ENCODE measurements around the gene LY6G6C. TPM values are rescaled to one million over a fixed set of nuclear protein-coding genes. Genes with fewer than 3 reads are reported as not detected.
A peak's percentile ranks its signal among the peaks of the same experiment; 100 is the strongest.

The LY6G6C gene
- total and polyA plus RNA-seq, 2 of the 4 experiments (the other 2 are of a cell fraction), result not detected

DNA sequence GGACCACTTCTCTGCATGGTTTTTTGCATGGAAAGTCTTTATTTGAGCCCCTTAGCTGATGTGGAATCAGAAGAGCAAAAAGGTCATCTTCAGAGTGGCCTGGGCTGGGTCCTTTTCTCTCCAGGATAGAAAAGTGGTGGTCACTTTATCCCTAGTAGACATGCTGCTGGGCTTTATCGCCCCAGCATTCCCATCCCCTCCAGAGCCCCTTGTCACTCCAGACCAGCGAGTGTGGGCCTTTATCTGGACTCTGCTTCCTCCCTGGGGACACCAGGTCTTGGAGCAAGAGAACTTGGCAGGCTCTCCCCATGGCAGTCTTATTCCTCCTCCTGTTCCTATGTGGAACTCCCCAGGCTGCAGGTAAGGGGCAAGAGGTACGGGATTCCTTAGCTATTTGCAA, 14.9 kb downstream of the LY6G6C start, which contains the start of gene LY6G6F:
Gene LY6G6F (plus strand): TSS at position 268 of the 400 bp plus-strand sequence. CDS start 41 bp downstream, at position 309.
- Histone ChIP-seq H4K20me1 (ENCODE audit: insufficient read depth, low read length) (0 out of 2 replicates have a peak, but pooled peaks cover 6% of the 10 kb centered on the region), H3K4ac (ENCODE audit: low read depth, low read length) (no peak within 1 kb of the TSS), H3K14ac (replicated peaks; ENCODE audit: low read depth, low read length) (no peak within 1 kb of the TSS), H3K4me3 (ENCODE audit: insufficient read depth, low read depth, low read length) (no peak within 1 kb of the TSS), H3K56ac (ENCODE audit: extremely low read depth, insufficient read depth, low read length) (no peak within 1 kb of the TSS), H2BK5ac (ENCODE audit: low read depth, low read length, poor library complexity, severe bottlenecking) (no peak within 1 kb of the TSS), H3K27ac (ENCODE audit: insufficient read depth, low read length) (no peak within 1 kb of the TSS), H2AFZ (replicated peaks; ENCODE audit: low read length, poor library complexity) (peak within 1 kb of the TSS; percentile 61), H3K9me3 (ENCODE audit: control insufficient read depth, insufficient read depth, low read length) (no peaks in the 10 kb centered on the region), H3K4me1 (ENCODE audit: control insufficient read depth, insufficient read depth, low read length) (peaks cover 5% of the 10 kb centered on the region), H4K5ac (ENCODE audit: low read depth, low read length) (no peak within 1 kb of the TSS), H2AK5ac (ENCODE audit: low read depth, low read length) (no peak within 1 kb of the TSS), H3K36me3 (ENCODE audit: control insufficient read depth, insufficient read depth, low read length) (no peaks in the 10 kb centered on the region), H2BK120ac (ENCODE audit: low read depth, low read length) (no peak within 1 kb of the TSS), H2AK9ac (replicated peaks; ENCODE audit: low read depth, low read length, poor library complexity) (no peak within 1 kb of the TSS), H4K91ac (ENCODE audit: insufficient read depth, low read depth, low read length) (no peak within 1 kb of the TSS), H3K9ac (ENCODE audit: low read depth, low read length) (no peak within 1 kb of the TSS), H3K9me1 (ENCODE audit: insufficient read depth, low read length) (peaks cover 3% of the 10 kb centered on the region; the same call in 1 of the 2 replicates), H4K8ac (ENCODE audit: low read depth in 2 of 2, low read length in 2 of 2) (no peak within 1 kb of the TSS), H3K18ac (ENCODE audit: low read depth, low read length) (no peak within 1 kb of the TSS), H3K4me2 (ENCODE audit: low read depth, low read length) (no peak within 1 kb of the TSS), H3K79me1 (ENCODE audit: low read depth in 1 of 2, low read length in 2 of 2) (peaks cover 7 to 13% of the 10 kb centered on the region in 2 experiments), H2BK20ac (ENCODE audit: low read depth, low read length) (no peak within 1 kb of the TSS), H3K27me3 (ENCODE audit: control insufficient read depth, insufficient read depth, low read length) (peaks cover 12% of the 10 kb centered on the region; the same call in 1 of the 2 replicates), H3K23ac (ENCODE audit: low read depth, low read length) (no peak within 1 kb of the TSS), H2BK15ac (ENCODE audit: low read depth, low read length) (no peak within 1 kb of the TSS)
- CTCF ChIA-PET, result no interaction called here
- TF ChIP-seq MAFK (IDR thresholded peaks at IDR 0.05; ENCODE audit: low read depth, low read length) (no peak), SMC3 (IDR thresholded peaks at IDR 0.05; ENCODE audit: low read depth, low read length) (no peak), MXI1 (IDR thresholded peaks at IDR 0.05; ENCODE audit: borderline replicate concordance, low read depth, low read length) (no peak), CEBPB (IDR thresholded peaks at IDR 0.05; ENCODE audit: low read depth, low read length) (no peak), FOS (IDR thresholded peaks at IDR 0.05; ENCODE audit: low read depth, low read length) (no peak), NFE2L2 (IDR thresholded peaks at IDR 0.05; ENCODE audit: low read depth, low read length) (no peak)
- TF ChIP-seq, protein P1, sequence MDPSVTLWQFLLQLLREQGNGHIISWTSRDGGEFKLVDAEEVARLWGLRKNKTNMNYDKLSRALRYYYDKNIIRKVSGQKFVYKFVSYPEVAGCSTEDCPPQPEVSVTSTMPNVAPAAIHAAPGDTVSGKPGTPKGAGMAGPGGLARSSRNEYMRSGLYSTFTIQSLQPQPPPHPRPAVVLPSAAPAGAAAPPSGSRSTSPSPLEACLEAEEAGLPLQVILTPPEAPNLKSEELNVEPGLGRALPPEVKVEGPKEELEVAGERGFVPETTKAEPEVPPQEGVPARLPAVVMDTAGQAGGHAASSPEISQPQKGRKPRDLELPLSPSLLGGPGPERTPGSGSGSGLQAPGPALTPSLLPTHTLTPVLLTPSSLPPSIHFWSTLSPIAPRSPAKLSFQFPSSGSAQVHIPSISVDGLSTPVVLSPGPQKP (IDR thresholded peaks at IDR 0.05; ENCODE audit: borderline replicate concordance, low read depth, low read length), result no peak
- TF ChIP-seq, protein P2, sequence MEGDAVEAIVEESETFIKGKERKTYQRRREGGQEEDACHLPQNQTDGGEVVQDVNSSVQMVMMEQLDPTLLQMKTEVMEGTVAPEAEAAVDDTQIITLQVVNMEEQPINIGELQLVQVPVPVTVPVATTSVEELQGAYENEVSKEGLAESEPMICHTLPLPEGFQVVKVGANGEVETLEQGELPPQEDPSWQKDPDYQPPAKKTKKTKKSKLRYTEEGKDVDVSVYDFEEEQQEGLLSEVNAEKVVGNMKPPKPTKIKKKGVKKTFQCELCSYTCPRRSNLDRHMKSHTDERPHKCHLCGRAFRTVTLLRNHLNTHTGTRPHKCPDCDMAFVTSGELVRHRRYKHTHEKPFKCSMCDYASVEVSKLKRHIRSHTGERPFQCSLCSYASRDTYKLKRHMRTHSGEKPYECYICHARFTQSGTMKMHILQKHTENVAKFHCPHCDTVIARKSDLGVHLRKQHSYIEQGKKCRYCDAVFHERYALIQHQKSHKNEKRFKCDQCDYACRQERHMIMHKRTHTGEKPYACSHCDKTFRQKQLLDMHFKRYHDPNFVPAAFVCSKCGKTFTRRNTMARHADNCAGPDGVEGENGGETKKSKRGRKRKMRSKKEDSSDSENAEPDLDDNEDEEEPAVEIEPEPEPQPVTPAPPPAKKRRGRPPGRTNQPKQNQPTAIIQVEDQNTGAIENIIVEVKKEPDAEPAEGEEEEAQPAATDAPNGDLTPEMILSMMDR (conservative IDR thresholded peaks at IDR 0.05; ENCODE audit: low read depth, low read length), result no peak
- DNase-seq (no peak), ATAC-seq (ENCODE audit: low read depth) (no peak)
- intact Hi-C loops (cut with micrococcal nuclease) (no loop called here), dilution Hi-C loops (cut with HindIII; ENCODE audit: low sequenced_read_pairs, unreplicated experiment) (no loop called here), in situ Hi-C loops (cut with MboI; ENCODE audit: low sequenced_read_pairs) (no loop called here)
- BruUV-seq (replicated peaks), result no TSS peak
- POLR2A ChIA-PET (ENCODE audit: unreplicated experiment), result interaction anchor here (0.6 kb wide), 1 partner anchor 121 kb away, joined by 3 read pairs; the partner anchor contains the start of gene HSPA1B
- WGBS, 2 experiments (ENCODE audit: extremely low coverage in 2 of 2, insufficient read length in 1 of 2), result 100% methylated on average over 1 of the region's 3 CpGs; no CpG with 5 or more reads in 1 of the 2 experiments
